Heart right ventricle (tissue), 16 donors: ENCODE data around the gene ARMH2. TPM values are rescaled to one million over a fixed set of nuclear protein-coding genes. Genes with fewer than 3 reads are reported as not detected.

ENCODE experiments used
- ATAC-seq, 8 donors: fragments of 200-7000 bp; cut with Tn5 transposase; one replicate each; pipeline ENCODE4 v1.9.1; 2020; ENCODE audit warnings: mild to moderate bottlenecking in 8 of 8, moderate library complexity in 8 of 8, moderate number of reproducible peaks in 1 of 8
- DNase-seq, 2 donors: peaks; one replicate each; pipeline ENCODE4 v3.0.0-alpha.2; 2020
- H3K27ac ChIP-seq, 10 donors: fragments of 200-600 bp; sonication (generic) in 2 of 10; one replicate each; pipeline versions ENCODE4 v1.5.0 to v1.8.0; 2020 to 2022; ENCODE audit warnings: mild to moderate bottlenecking in 3 of 10
- H3K27me3 ChIP-seq, 7 donors: fragments of 200-600 bp; one replicate each; pipeline ENCODE4 v1.8.0; 2021 to 2022; ENCODE audit warnings: mild to moderate bottlenecking in 2 of 7
- H3K36me3 ChIP-seq, 9 donors: fragments of 200-600 bp; sonication (generic) in 1 of 9; one replicate each; pipeline versions ENCODE4 v1.5.0 to v1.8.0; 2020 to 2022; ENCODE audit warnings: mild to moderate bottlenecking in 2 of 9
- H3K4me1 ChIP-seq, 9 donors: fragments of 200-600 bp; sonication (generic) in 1 of 9; one replicate each; pipeline versions ENCODE4 v1.5.0 to v1.8.0; 2020 to 2022; ENCODE audit warnings: mild to moderate bottlenecking in 4 of 9
- H3K4me3 ChIP-seq, 10 donors: fragments of 200-600 bp; sonication (generic) in 2 of 10; one replicate each; pipeline versions ENCODE4 v1.5.0 to v1.8.0; 2020 to 2022; ENCODE audit warnings: mild to moderate bottlenecking in 7 of 10, moderate library complexity in 2 of 10
- H3K9me3 ChIP-seq, 11 donors: fragments of 200-600 bp in 10 of 11; sonication (generic) in 2 of 11; one replicate each; pipeline versions ENCODE4 v1.5.0 to v1.8.0; 2013 to 2022; ENCODE audit warnings: mild to moderate bottlenecking in 2 of 11, control low read depth in 1 of 11, moderate library complexity in 1 of 11
- WGBS, 2 donors: extraction: QIAGEN DNeasy Blood & Tissue Kit; methylation state at CpG; one replicate each; pipeline ENCODE4 v1.1.7; 2013; ENCODE audit warnings: inconsistent platforms in 1 of 2; 5-methylcytosine and 5-hydroxymethylcytosine counted together
- intact Hi-C, 10 donors: fragments of 100-400 bp; cut with DNase I; formaldehyde crosslinking; loops; one replicate each; pipeline versions ENCODE4 v1.11.1 to v1.14.2; 2022
- polyA plus RNA-seq, 2 donors: library from polyadenylated mRNA; stranded (reverse); fragments of 200-250 nt; gene quantifications; one replicate each; pipeline ENCODE4 v1.2.3, GENCODE V29; 2013
- total RNA-seq, 10 donors: library from RNA; stranded (reverse); fragmentation: NEBNext Ultra II Directional in 3 of 10; extraction: Animal tissue kit (Norgen Biotek cat#: 25700) in 3 of 10; gene quantifications; one replicate each; pipeline versions ENCODE4 v1.2.1 to v1.2.4, GENCODE V29; 2021 to 2023
- TF ChIP-seq, protein P1 (sequence below), 9 donors: fragments of 200-600 bp; sonication (generic) in 2 of 9; IDR thresholded peaks; one replicate each; pipeline versions ENCODE4 v1.5.0 to v1.8.0; 2021 to 2022; ENCODE audit warnings: antibody characterized with exemption in 9 of 9, mild to moderate bottlenecking in 5 of 9, moderate library complexity in 1 of 9
- donor health status: Arrhythmogenic right ventricular cardiomyopathy.
- donor health status: ischemic (EF 13 %, LVEDD 7.1; RV severe dilation, severe dysfunction).
- donor health status: healthy with polysubstance abuse.
- donor health status: DM: no; HTN: yes; CAD: no.
- donor health status: DM: no; HTN: no; CAD: no.
- donor health status: ischemic (EF 25% LVEDD 6.9; RV normal size, moderate dysfunction).
- donor health status: ischemic (EF 25% LVEDD 5.7; RV mildly dilated, moderate dysfunction).
- donor health status: healthy.
- donor health status: DM: yes; HTN: yes; CAD: no.
- donor health status: Ischemic cardiomyopathy.
- donor health status: ischemic (EF 35%, LVEDD 5.7; RV mildly dilated, moderate dysfunction).
- donor health status: nonischemic (EF 11% LVEDD 7.7; RV severe dilation, severe dysfunction).
- donor health status: DM: yes; HTN: yes; CAD: no.
- donor health status: PGD.
- donor health status: ischemic (EF 29% LVEDD 5.4; RV normal size, mild dysfunction).
- donor health status: nonischemic (EF 23%, LVEDD 6.1; RV moderate dilation, normal function).

The ARMH2 gene
- total and polyA plus RNA-seq, 12 donors: not detected

DNA sequence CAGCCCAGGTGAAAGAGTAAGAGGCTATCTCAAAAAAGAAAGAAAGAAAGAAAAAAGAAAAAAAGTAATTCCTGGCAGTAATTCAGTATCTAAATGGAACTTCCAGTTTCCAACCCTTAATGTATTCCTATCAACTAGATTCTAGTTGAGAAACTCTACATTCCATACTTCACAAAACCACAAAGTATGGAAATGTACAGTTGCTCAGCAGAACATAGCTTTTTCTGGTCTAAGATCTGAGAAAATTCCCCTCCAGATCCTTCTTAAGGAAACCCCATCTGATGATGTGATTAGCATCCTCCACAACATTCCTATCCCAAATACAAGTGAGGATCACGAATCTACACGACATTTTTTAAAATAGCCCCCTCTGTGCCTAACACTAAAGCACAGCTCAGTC, 3.6 kb downstream of the ARMH2 start:
- intact Hi-C loops: no loop called here
- ATAC-seq (no peak), DNase-seq (no peak)
- WGBS, 2 donors: 85 to 93% methylated on average over 2 of the region's 2 CpGs
- TF ChIP-seq, protein P1, sequence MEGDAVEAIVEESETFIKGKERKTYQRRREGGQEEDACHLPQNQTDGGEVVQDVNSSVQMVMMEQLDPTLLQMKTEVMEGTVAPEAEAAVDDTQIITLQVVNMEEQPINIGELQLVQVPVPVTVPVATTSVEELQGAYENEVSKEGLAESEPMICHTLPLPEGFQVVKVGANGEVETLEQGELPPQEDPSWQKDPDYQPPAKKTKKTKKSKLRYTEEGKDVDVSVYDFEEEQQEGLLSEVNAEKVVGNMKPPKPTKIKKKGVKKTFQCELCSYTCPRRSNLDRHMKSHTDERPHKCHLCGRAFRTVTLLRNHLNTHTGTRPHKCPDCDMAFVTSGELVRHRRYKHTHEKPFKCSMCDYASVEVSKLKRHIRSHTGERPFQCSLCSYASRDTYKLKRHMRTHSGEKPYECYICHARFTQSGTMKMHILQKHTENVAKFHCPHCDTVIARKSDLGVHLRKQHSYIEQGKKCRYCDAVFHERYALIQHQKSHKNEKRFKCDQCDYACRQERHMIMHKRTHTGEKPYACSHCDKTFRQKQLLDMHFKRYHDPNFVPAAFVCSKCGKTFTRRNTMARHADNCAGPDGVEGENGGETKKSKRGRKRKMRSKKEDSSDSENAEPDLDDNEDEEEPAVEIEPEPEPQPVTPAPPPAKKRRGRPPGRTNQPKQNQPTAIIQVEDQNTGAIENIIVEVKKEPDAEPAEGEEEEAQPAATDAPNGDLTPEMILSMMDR (IDR thresholded peaks at IDR 0.05): no peak
- no peaks in the 10 kb centered on the region for H3K36me3 ChIP-seq
- H3K9me3 ChIP-seq: no peaks in the 10 kb centered on the region
- H3K27ac ChIP-seq: no peak overlapping the region
- no peaks in the 10 kb centered on the region for H3K4me1 ChIP-seq
- no peaks in the 10 kb centered on the region for H3K27me3 ChIP-seq
- no peak overlapping the region for H3K4me3 ChIP-seq

DNA sequence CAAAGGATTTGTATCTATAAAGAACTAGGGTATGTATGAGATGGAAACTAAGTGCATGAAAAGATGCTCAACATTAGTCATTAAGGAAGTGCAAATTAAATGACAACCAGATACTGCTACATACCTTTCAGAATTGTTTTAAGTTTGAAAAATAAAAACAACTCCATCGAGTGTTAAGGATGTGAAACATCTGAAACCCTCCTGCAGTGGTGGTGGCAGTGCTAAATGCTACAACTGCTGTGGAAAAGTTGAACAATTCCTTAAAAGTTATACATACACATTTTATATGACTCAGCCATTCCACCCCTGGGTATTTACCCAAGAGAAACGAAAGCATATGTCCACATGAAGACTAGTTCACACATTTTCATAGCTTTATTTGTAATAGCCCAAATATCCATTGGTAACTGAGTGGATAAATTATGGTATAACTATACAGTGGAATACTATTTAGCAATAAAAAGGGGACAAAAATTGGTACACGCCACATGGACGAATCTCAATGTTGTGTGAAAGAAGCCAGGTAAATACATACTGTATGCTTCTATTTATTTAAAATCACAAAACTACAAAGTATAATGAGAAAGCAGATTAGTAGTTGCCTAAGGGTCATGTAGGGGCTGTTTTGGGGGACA, 10.6 kb downstream of the ARMH2 start:
- no peak for DNase-seq
- Histone ChIP-seq H3K27ac (no peak overlapping the region), H3K36me3 (peaks cover 0 to 54% (median 15%) of the 10 kb centered on the region in 9 donors), H3K9me3 (no peaks in the 10 kb centered on the region), H3K27me3 (no peaks in the 10 kb centered on the region), H3K4me1 (no peaks in the 10 kb centered on the region), H3K4me3 (no peak overlapping the region)
- intact Hi-C loops: no loop called here
- TF ChIP-seq, protein P1 (IDR thresholded peaks at IDR 0.05): no peak
- WGBS, 2 donors: 98% methylated on average over 4 of the region's 4 CpGs
- ATAC-seq: no peak

DNA sequence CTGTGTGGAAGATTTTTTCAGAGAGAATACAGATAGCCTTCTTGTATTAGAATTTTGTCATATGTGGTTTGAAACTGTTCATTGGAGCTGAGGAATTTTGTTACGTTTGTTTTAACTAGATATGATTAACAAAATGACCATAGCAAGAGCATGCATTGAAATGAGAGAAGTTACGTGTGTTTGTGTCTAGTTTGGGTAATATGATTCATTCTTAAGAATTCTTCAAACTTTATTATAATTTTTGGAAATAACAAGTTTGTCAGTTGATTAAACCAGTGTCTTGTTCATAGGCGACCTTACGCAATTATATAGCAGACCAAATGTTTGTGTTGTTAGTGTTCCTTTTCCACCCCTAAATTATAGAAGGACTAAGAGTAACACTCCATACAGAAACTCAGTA, 18.5 kb downstream of the ARMH2 start:
- Histone ChIP-seq H3K27ac (no peak overlapping the region), H3K4me3 (no peak overlapping the region), H3K27me3 (no peaks in the 10 kb centered on the region), H3K4me1 (peaks cover 0 to 35% (median 10%) of the 10 kb centered on the region in 9 donors), H3K36me3 (peaks cover 0 to 54% (median 8%) of the 10 kb centered on the region in 9 donors), H3K9me3 (no peaks in the 10 kb centered on the region)
- TF ChIP-seq, protein P1 (IDR thresholded peaks at IDR 0.05): no peak
- ATAC-seq: no peak
- intact Hi-C loops: no loop called here
- 96 to 98% methylated on average over 4 of the region's 4 CpGs for WGBS, 2 donors
- no peak for DNase-seq

DNA sequence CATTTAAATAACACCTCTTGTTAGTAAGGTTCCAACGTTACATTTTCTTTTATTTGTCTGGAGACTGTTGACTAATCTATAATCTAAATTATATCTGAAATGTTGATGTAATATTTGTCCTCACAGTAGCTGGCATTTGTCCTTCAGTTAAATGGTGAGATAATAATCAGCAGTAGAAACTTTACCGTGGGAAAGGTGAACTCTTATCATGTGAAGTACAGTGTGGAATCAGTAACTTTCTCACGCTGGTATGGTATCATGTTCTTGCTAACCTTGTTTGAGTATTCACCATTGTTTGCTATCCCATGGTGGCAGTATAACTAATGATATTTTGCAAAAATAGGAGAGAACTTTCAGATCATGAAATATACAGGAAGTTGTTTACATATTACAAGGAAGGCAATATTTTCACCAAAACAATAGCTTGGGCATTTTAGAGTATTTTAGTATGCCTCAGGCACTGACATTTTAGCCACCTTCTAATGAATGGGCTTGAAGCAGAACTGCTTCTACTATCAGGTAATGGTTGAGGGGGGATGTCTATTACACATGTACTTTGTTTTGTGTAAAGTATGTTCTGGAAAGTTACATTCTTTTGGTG, 19.2 kb downstream of the ARMH2 start:
- DNase-seq (no peak), ATAC-seq (no peak)
- Histone ChIP-seq H3K4me3 (no peak overlapping the region), H3K9me3 (no peaks in the 10 kb centered on the region), H3K4me1 (peaks cover 0 to 35% (median 10%) of the 10 kb centered on the region in 9 donors), H3K27me3 (no peaks in the 10 kb centered on the region), H3K36me3 (peaks cover 0 to 47% (median 2%) of the 10 kb centered on the region in 9 donors), H3K27ac (no peak overlapping the region)
- intact Hi-C loops: loop anchor here in 4 of 10 donors (5.0 to 10.0 kb wide), 4 partner anchors 55 to 285 kb away; partner anchors contain the start of gene C6orf62 (in 2 of the 4)
- WGBS, 2 donors: 42 to 44% methylated on average over 3 of the region's 3 CpGs
- TF ChIP-seq, protein P1 (IDR thresholded peaks at IDR 0.05): no peak
